Measurements from ENCODE around the gene ZC2HC1B. TPM values are rescaled to one million over a fixed set of nuclear protein-coding genes. Genes with fewer than 3 reads are reported as not detected.

ZC2HC1B gene
- total and polyA plus RNA-seq, 9 of the 15 experiments (the other 6 are each of a cell fraction or from before 2014, with no cell fraction given) = not detected

GRCh38 chr6:143941852-143942627 is 77.8 kb downstream of the ZC2HC1B start (continued):
- TF ChIP-seq SMARCB1 (IDR thresholded peaks at IDR 0.05; ENCODE audit: insufficient read length, low read depth) (no peak), ZHX1 (conservative IDR thresholded peaks at IDR 0.05; ENCODE audit: low read length) (no peak), ZNF75A (CRISPR knock-in tag; IDR thresholded peaks at IDR 0.05) (no peak), PTTG1 (tag; IDR thresholded peaks at IDR 0.05; ENCODE audit: low read depth) (no peak), POLR2H (tag; IDR thresholded peaks at IDR 0.05; ENCODE audit: low read depth) (no peak), FIP1L1 (IDR thresholded peaks at IDR 0.05; ENCODE audit: low read depth, low read length, poor library complexity, severe bottlenecking) (no peak), GATAD2A (IDR thresholded peaks at IDR 0.05) (no peak), SOX6 (IDR thresholded peaks at IDR 0.05) (no peak), ZKSCAN3 (CRISPR knock-in tag; IDR thresholded peaks at IDR 0.05) (no peak), ETV6 (IDR thresholded peaks at IDR 0.05; ENCODE audit: borderline replicate concordance in 1 of 2, low read depth in 2 of 2, low read length in 1 of 2) (no peak), ETV6 (CRISPR knock-in tag; IDR thresholded peaks at IDR 0.05; ENCODE audit: borderline replicate concordance) (no peak), ELF4 (CRISPR knock-in tag; IDR thresholded peaks at IDR 0.05) (no peak), PHF21A (IDR thresholded peaks at IDR 0.05; ENCODE audit: borderline replicate concordance, low read depth) (no peak), SAP30 (IDR thresholded peaks at IDR 0.05; ENCODE audit: borderline replicate concordance, insufficient read depth, low read depth, low read length, poor library complexity, severe bottlenecking) (no peak), POLR2G (IDR thresholded peaks at IDR 0.05; ENCODE audit: low read depth, low read length) (no peak), TGIF2 (CRISPR knock-in tag; IDR thresholded peaks at IDR 0.05) (no peak; the same call in 1 of the 2 replicates)
- TF ChIP-seq, protein P1, sequence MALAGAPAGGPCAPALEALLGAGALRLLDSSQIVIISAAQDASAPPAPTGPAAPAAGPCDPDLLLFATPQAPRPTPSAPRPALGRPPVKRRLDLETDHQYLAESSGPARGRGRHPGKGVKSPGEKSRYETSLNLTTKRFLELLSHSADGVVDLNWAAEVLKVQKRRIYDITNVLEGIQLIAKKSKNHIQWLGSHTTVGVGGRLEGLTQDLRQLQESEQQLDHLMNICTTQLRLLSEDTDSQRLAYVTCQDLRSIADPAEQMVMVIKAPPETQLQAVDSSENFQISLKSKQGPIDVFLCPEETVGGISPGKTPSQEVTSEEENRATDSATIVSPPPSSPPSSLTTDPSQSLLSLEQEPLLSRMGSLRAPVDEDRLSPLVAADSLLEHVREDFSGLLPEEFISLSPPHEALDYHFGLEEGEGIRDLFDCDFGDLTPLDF (CRISPR knock-in tag; IDR thresholded peaks at IDR 0.05) = no peak
- TF ChIP-seq, protein P2, sequence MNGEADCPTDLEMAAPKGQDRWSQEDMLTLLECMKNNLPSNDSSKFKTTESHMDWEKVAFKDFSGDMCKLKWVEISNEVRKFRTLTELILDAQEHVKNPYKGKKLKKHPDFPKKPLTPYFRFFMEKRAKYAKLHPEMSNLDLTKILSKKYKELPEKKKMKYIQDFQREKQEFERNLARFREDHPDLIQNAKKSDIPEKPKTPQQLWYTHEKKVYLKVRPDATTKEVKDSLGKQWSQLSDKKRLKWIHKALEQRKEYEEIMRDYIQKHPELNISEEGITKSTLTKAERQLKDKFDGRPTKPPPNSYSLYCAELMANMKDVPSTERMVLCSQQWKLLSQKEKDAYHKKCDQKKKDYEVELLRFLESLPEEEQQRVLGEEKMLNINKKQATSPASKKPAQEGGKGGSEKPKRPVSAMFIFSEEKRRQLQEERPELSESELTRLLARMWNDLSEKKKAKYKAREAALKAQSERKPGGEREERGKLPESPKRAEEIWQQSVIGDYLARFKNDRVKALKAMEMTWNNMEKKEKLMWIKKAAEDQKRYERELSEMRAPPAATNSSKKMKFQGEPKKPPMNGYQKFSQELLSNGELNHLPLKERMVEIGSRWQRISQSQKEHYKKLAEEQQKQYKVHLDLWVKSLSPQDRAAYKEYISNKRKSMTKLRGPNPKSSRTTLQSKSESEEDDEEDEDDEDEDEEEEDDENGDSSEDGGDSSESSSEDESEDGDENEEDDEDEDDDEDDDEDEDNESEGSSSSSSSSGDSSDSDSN (IDR thresholded peaks at IDR 0.05; ENCODE audit: borderline replicate concordance in 1 of 2, low read depth in 2 of 2, low read length in 2 of 2) = no peak

Measured in K562 (cell line).